GM19193 (cell line): ENCODE data around the gene NXT1.

Experiments used
- POLR2A ChIP-seq: IDR thresholded peaks from 4 replicates; pipeline ENCODE4 v1.6.1; 2011; ENCODE audit not compliant: insufficient read depth, insufficient read length; ENCODE audit errors: extremely low read depth

The NXT1 gene

GRCh38 chr20:23325107-23325506, 25.5 kb upstream of the NXT1 start:
- TF ChIP-seq POLR2A = no peak

GRCh38 chr20:23326774-23327173, 23.8 kb upstream of the NXT1 start:
- TF ChIP-seq POLR2A = no peak

GRCh38 chr20:23327617-23328333, 22.8 kb upstream of the NXT1 start:
- TF ChIP-seq POLR2A = no peak

DNA sequence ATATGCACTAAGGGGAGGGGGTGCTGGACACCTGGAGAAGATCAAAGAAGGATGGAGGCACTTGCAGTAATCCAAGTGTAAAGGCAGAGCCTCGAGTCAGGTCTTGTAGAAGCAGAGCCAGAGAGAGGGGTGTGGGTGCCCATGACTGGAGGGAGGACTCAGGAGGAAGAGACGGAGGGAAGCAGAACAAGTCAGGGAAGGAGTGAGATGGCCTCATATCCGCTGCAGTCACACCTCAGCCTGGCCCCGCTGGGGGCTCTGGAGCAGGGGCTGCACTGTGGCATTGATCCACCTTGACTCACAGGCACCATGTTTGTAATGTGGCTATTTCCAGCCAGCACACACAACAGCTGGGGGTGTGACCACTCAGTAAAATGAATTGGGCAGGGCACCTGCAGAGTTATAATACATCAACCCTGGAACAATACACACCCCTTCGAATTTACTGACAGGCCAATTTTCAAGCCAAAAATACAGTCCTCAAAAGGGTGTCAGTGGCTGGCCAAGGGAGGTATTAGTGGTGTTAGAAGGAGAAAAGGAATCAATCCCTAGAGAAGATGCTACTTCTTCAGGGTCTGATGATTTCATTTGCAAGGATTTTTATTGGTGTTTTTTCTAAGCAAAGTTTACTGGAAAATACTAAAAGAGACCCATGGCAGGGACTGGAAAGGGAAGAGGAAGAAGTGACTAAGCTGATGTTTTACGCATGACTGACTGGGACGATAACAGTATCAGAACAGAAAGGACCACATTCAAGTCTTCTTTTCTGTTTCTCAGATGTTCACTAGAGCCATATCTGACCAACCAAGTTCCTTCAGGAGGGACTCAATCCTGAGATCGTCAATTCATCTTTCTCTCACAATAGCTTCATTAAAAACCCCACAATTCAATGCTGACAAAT, 18.9 kb upstream of the NXT1 start:
- no peak for TF ChIP-seq POLR2A

DNA sequence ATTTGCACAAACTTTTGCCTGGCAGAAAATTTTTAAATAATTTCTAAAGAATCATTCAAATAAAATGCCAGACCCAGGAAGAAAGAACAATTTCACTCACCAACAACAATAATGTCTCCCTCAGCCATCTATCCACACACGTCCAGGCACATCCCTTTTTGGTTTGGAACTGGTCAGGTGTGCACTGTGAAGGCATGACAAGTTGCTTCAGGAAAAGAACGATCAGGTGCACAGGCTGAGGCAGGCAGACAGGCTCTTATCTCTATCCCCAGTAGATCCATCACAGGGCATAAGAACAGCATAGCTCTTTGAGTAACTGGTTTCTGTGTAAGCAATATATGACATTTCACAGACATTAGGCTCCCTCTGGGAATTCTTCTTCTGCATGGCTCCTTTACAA, 18.1 kb upstream of the NXT1 start:
- TF ChIP-seq POLR2A = no peak

DNA sequence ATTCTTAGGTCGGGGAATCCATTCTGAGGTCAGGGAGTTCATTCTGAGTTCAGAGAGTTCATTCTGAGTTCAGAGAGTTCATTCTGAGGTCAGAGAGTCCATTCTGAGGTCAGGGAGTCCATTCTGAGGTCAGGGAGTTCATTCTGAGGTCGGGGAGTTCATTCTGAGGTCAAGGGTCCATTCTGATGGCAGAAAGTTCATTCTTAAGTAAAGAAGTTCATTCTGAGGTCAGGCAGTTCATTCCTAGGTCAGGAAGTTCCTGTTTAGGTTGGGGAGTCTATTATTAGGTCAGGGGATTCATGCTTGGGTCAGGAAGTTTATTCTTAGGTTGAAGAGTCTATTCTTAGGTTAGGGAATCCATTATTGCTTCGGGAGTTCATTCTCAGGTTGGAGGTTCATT, 16.5 kb upstream of the NXT1 start:
- TF ChIP-seq POLR2A = no peak

- no peak for TF ChIP-seq POLR2A
These were observed 15.1 kb upstream of the NXT1 start for GRCh38 chr20:23335521-23335920.

- TF ChIP-seq POLR2A = no peak
These were observed 14.1 kb upstream of the NXT1 start for GRCh38 chr20:23336476-23336875.

DNA sequence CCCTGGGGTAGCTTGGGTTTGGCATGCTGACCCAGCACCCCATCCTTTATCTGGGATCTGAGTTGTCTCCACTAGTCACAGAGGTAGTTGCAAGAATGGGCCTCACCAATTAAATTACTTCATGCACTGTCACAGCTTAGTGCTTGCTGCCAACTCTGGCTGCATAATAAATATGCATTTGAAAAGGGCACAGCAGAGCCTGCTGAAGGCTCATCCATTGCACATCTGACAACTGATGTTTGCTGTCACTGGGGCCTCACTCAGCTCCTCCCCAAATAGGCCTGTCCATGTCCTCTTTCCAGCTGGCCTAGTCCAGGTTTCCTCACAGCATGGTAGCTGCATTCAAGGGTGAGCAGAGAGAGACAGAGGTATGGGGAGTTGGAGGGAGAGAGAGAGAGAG, 13.3 kb upstream of the NXT1 start:
- no peak for TF ChIP-seq POLR2A

- TF ChIP-seq POLR2A = no peak
These were observed 10.6 kb upstream of the NXT1 start for GRCh38 chr20:23339986-23340385.

DNA sequence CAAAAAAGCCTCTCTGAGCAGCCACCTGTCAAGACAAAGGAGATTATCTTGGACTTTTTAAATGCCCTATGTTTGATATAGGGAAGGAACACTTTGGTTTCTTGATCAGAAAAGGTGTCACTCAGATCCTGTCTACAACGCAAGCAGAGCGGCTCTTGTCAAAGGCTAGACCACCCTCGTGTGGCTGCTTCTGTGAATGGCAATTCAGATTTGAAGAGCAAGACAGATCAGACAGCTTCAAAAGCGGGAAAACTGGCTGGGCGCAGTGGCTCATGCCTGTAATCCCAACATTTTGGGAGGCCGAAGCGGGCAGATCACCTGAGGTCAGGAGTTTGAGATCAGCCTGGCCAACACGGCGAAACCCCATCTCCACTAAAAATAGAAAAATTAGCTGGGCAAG, 10.1 kb upstream of the NXT1 start:
- no peak for TF ChIP-seq POLR2A

DNA sequence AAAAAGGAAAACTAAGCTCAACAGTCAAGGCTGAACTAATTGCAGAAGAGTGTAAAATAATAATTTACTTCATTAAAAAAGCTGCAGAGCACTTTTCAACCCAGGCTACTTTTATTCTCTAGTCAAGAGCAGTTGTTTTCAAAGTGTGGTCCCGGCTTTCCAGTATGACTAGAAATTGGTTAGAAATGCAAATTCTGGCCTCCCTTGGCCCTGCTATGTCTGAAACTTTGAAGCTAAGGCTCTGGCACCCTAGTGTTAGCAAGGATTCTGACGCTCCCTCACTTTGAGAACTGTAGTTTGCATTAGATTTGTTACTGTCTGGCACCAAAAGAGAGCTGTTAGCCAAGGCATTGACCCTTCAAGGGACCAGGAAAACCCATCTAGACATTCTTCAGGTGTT, 9.5 kb upstream of the NXT1 start:
- no peak for TF ChIP-seq POLR2A

GRCh38 chr20:23343590-23343989, 7.0 kb upstream of the NXT1 start:
- TF ChIP-seq POLR2A = no peak

DNA sequence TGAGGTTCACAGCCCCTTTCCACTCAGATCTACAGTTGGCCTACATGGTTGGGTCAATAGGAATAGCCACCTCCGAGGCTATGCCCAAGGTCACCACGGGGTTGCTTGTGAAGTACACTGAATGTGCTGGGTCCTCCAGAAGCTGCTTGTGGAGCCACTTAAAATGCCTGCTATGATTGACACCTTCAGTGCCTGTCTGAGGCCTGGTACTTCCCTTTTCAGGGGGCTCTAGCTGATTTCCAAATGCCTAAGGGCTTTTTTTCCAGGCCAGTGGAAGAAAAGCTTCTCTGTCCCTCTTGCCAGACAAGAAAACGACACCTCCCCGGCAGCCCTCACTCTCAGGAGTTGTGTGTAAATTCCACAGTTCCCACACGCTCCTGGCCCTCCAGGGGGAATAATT, 6.3 kb upstream of the NXT1 start:
- TF ChIP-seq POLR2A = no peak

- TF ChIP-seq POLR2A = no peak
These were observed 4.6 kb upstream of the NXT1 start for GRCh38 chr20:23346002-23346401.

GRCh38 chr20:23347791-23348190, 2.8 kb upstream of the NXT1 start:
- TF ChIP-seq POLR2A = no peak
